ENCODE measurements around the gene LCE1E.

The LCE1E gene

GRCh38 chr1:152786077-152786476 lies at the start of gene LCE1E:
TSS of gene LCE1E (plus strand) at chr1:152786257. CDS start at chr1:152787300, 1,043 bp downstream.
- Histone ChIP-seq H3K27me3 (ENCODE audit: control insufficient read depth, insufficient read depth, low read length) (no peaks in the 10 kb centered on the region), H3K36me3 (ENCODE audit: control insufficient read depth, insufficient read depth, low read length) (no peaks in the 10 kb centered on the region), H3K9me3 (ENCODE audit: control insufficient read depth, insufficient read depth, low read depth, low read length) (peaks cover 7% of the 10 kb centered on the region; the same call in 1 of the 2 replicates), H3K27ac (ENCODE audit: low read depth, low read length) (no peak within 1 kb of the TSS), H3K4me1 (ENCODE audit: control insufficient read depth, insufficient read depth, low read length) (peaks cover 7% of the 10 kb centered on the region; the same call in 1 of the 2 replicates), H3K4me3 (ENCODE audit: low read depth, low read length) (no peak within 1 kb of the TSS), H3K9ac (ENCODE audit: low read length) (no peak within 1 kb of the TSS)

GRCh38 chr1:152737997-152738396 lies 48.1 kb upstream of the LCE1E start:
- Histone ChIP-seq H3K36me3 (ENCODE audit: control insufficient read depth, insufficient read depth, low read length) (no peaks in the 10 kb centered on the region), H3K9me3 (ENCODE audit: control insufficient read depth, insufficient read depth, low read depth, low read length) (peaks cover 20% of the 10 kb centered on the region; the same call in 1 of the 2 replicates), H3K9ac (ENCODE audit: low read length) (no peak overlapping the region), H3K27me3 (ENCODE audit: control insufficient read depth, insufficient read depth, low read length) (peaks cover 7% of the 10 kb centered on the region; the same call in 1 of the 2 replicates), H3K4me1 (ENCODE audit: control insufficient read depth, insufficient read depth, low read length) (no peaks in the 10 kb centered on the region), H3K27ac (ENCODE audit: low read depth, low read length) (no peak overlapping the region), H3K4me3 (ENCODE audit: low read depth, low read length) (no peak overlapping the region)

- Histone ChIP-seq H3K27me3 (ENCODE audit: control insufficient read depth, insufficient read depth, low read length) (peaks cover 7% of the 10 kb centered on the region; the same call in 1 of the 2 replicates), H3K9me3 (ENCODE audit: control insufficient read depth, insufficient read depth, low read depth, low read length) (peaks cover 31% of the 10 kb centered on the region; the same call in 1 of the 2 replicates)
Measured at GRCh38 chr1:152739841-152740240, 46.2 kb upstream of the LCE1E start.

GRCh38 chr1:152741656-152742055 lies 44.4 kb upstream of the LCE1E start:
- Histone ChIP-seq H3K27me3 (ENCODE audit: control insufficient read depth, insufficient read depth, low read length) (peaks cover 4% of the 10 kb centered on the region; the same call in 1 of the 2 replicates), H3K9ac (ENCODE audit: low read length) (no peak overlapping the region), H3K4me1 (ENCODE audit: control insufficient read depth, insufficient read depth, low read length) (no peaks in the 10 kb centered on the region), H3K9me3 (ENCODE audit: control insufficient read depth, insufficient read depth, low read depth, low read length) (peaks cover 31% of the 10 kb centered on the region; the same call in 1 of the 2 replicates), H3K36me3 (ENCODE audit: control insufficient read depth, insufficient read depth, low read length) (no peaks in the 10 kb centered on the region), H3K27ac (ENCODE audit: low read depth, low read length) (no peak overlapping the region), H3K4me3 (ENCODE audit: low read depth, low read length) (no peak overlapping the region)

More at GRCh38 chr1:152739841-152740240, 46.2 kb upstream of the LCE1E start:
- Histone ChIP-seq H3K9ac (ENCODE audit: low read length) (no peak overlapping the region), H3K36me3 (ENCODE audit: control insufficient read depth, insufficient read depth, low read length) (no peaks in the 10 kb centered on the region), H3K27ac (ENCODE audit: low read depth, low read length) (no peak overlapping the region), H3K4me3 (ENCODE audit: low read depth, low read length) (no peak overlapping the region), H3K4me1 (ENCODE audit: control insufficient read depth, insufficient read depth, low read length) (no peaks in the 10 kb centered on the region)

- H3K27ac ChIP-seq (ENCODE audit: low read depth, low read length): no peak overlapping the region
- no peaks in the 10 kb centered on the region for H3K27me3 ChIP-seq (ENCODE audit: control insufficient read depth, insufficient read depth, low read length)
- H3K4me3 ChIP-seq (ENCODE audit: low read depth, low read length): no peak overlapping the region
- H3K36me3 ChIP-seq (ENCODE audit: control insufficient read depth, insufficient read depth, low read length): no peaks in the 10 kb centered on the region
- H3K9ac ChIP-seq (ENCODE audit: low read length): no peak overlapping the region
- peaks cover 32% of the 10 kb centered on the region; the same call in 1 of the 2 replicates for H3K9me3 ChIP-seq (ENCODE audit: control insufficient read depth, insufficient read depth, low read depth, low read length)
- H3K4me1 ChIP-seq (ENCODE audit: control insufficient read depth, insufficient read depth, low read length): no peaks in the 10 kb centered on the region
Measured at GRCh38 chr1:152743371-152744145, 42.5 kb upstream of the LCE1E start.

DNA sequence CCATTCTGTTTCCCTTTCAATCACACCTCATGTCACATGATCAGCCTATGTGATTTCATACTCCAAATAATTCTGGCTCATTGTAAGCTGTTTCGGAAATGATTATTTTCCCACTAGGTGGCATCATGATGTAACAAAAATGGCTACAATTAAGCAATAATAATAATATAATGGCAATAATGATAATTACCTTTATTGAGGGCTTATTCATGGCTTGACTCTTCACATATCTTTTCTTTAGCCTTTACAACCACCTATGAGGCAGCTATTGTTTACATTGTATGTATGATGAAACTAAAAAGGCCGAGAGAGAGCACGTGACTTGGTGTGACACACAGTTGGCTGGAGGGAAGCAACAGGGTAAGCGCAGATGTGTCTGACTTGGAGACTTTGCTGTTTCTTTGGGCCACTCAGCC lies 40.8 kb upstream of the LCE1E start:
- Histone ChIP-seq H3K27ac (ENCODE audit: low read depth, low read length) (no peak overlapping the region), H3K9me3 (ENCODE audit: control insufficient read depth, insufficient read depth, low read depth, low read length) (peaks cover 34% of the 10 kb centered on the region; the same call in 1 of the 2 replicates), H3K9ac (ENCODE audit: low read length) (no peak overlapping the region), H3K4me1 (ENCODE audit: control insufficient read depth, insufficient read depth, low read length) (no peaks in the 10 kb centered on the region), H3K4me3 (ENCODE audit: low read depth, low read length) (no peak overlapping the region), H3K36me3 (ENCODE audit: control insufficient read depth, insufficient read depth, low read length) (no peaks in the 10 kb centered on the region), H3K27me3 (ENCODE audit: control insufficient read depth, insufficient read depth, low read length) (peaks cover 3% of the 10 kb centered on the region; the same call in 1 of the 2 replicates)

DNA sequence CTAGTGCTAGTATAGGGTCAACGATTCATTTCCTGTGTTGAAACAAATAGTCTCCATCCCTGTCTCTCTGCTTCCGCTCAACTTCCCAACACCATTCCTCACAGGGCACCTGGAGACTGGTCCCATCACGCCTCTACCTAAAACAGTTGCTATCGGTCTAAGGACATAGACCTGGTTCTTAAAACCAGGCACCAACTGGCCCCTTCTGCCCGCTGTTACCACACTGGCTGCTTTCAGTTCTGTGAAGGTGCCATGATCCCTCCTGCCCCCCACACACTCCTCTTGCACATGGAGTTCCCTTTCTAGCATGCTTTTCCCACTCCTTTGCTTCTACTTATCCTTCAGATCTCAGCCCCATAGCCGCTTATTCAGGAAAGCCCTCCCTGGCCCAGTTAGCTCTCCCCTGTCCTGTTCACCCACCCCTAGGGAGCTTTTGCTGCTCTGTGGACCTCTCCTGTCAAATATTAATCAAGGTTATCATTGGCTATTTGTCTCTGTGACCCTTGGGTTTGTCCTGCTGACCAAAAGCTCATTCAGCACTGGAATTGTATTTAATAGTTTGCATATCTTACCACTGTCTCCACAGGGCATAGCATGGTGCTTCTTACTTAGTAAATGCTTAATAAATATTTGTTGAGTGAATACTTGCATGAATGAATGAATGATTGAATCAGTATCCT lies 40.2 kb upstream of the LCE1E start:
- H3K9me3 ChIP-seq (ENCODE audit: control insufficient read depth, insufficient read depth, low read depth, low read length): peaks cover 40% of the 10 kb centered on the region; the same call in 1 of the 2 replicates

DNA sequence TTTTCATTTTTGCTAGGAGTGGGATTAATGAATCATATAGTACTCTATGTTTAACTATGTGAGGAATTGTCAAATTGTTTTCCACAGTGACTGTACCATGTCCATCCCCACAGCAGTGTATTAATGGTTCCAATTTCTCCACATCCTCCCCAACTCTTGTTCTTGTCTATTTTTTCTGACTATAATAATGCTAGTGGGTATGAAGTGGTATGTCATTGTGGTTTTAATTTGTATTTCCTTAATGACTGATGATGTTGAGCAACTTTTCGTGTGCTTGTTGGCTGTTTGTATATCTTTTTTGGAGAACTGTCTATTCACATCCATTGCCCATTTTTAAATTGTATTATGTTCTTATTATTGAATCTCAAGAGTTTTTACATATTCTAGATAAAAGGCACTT lies 38.2 kb upstream of the LCE1E start:
- peaks cover 33% of the 10 kb centered on the region; the same call in 1 of the 2 replicates for H3K9me3 ChIP-seq (ENCODE audit: control insufficient read depth, insufficient read depth, low read depth, low read length)
- no peak overlapping the region for H3K27ac ChIP-seq (ENCODE audit: low read depth, low read length)

More for the DNA sequence above, 40.2 kb upstream of the LCE1E start:
- Histone ChIP-seq H3K27ac (ENCODE audit: low read depth, low read length) (no peak overlapping the region), H3K4me3 (ENCODE audit: low read depth, low read length) (no peak overlapping the region), H3K4me1 (ENCODE audit: control insufficient read depth, insufficient read depth, low read length) (no peaks in the 10 kb centered on the region), H3K36me3 (ENCODE audit: control insufficient read depth, insufficient read depth, low read length) (no peaks in the 10 kb centered on the region), H3K27me3 (ENCODE audit: control insufficient read depth, insufficient read depth, low read length) (peaks cover 8% of the 10 kb centered on the region; the same call in 1 of the 2 replicates), H3K9ac (ENCODE audit: low read length) (no peak overlapping the region)

GRCh38 chr1:152752225-152752624 lies 33.8 kb upstream of the LCE1E start:
- Histone ChIP-seq H3K4me3 (ENCODE audit: low read depth, low read length) (no peak overlapping the region), H3K27ac (ENCODE audit: low read depth, low read length) (no peak overlapping the region), H3K9ac (ENCODE audit: low read length) (no peak overlapping the region), H3K36me3 (ENCODE audit: control insufficient read depth, insufficient read depth, low read length) (no peaks in the 10 kb centered on the region), H3K9me3 (ENCODE audit: control insufficient read depth, insufficient read depth, low read depth, low read length) (peaks cover 19% of the 10 kb centered on the region; the same call in 1 of the 2 replicates), H3K27me3 (ENCODE audit: control insufficient read depth, insufficient read depth, low read length) (peaks cover 15% of the 10 kb centered on the region; the same call in 1 of the 2 replicates), H3K4me1 (ENCODE audit: control insufficient read depth, insufficient read depth, low read length) (no peaks in the 10 kb centered on the region)

More for the DNA sequence above, 38.2 kb upstream of the LCE1E start:
- H3K27me3 ChIP-seq (ENCODE audit: control insufficient read depth, insufficient read depth, low read length): peaks cover 11% of the 10 kb centered on the region; the same call in 1 of the 2 replicates
- no peak overlapping the region for H3K4me3 ChIP-seq (ENCODE audit: low read depth, low read length)
- no peak overlapping the region for H3K9ac ChIP-seq (ENCODE audit: low read length)
- H3K36me3 ChIP-seq (ENCODE audit: control insufficient read depth, insufficient read depth, low read length): no peaks in the 10 kb centered on the region
- no peaks in the 10 kb centered on the region for H3K4me1 ChIP-seq (ENCODE audit: control insufficient read depth, insufficient read depth, low read length)

- no peak overlapping the region for H3K4me3 ChIP-seq (ENCODE audit: low read depth, low read length)
- no peak overlapping the region for H3K9ac ChIP-seq (ENCODE audit: low read length)
- H3K27me3 ChIP-seq (ENCODE audit: control insufficient read depth, insufficient read depth, low read length): peaks cover 19% of the 10 kb centered on the region; the same call in 1 of the 2 replicates
- H3K36me3 ChIP-seq (ENCODE audit: control insufficient read depth, insufficient read depth, low read length): no peaks in the 10 kb centered on the region
- H3K27ac ChIP-seq (ENCODE audit: low read depth, low read length): no peak overlapping the region
- no peaks in the 10 kb centered on the region for H3K4me1 ChIP-seq (ENCODE audit: control insufficient read depth, insufficient read depth, low read length)
- peaks cover 21% of the 10 kb centered on the region; the same call in 1 of the 2 replicates for H3K9me3 ChIP-seq (ENCODE audit: control insufficient read depth, insufficient read depth, low read depth, low read length)
Measured at GRCh38 chr1:152753586-152753985, 32.5 kb upstream of the LCE1E start.
